HS-27A (cell line): Measurements from ENCODE around the gene POLL.

ENCODE experiments used
- DNase-seq: peaks from one replicate; pipeline ENCODE4 v3.0.0-alpha.2; 2012; ENCODE audit warnings: low read depth, missing footprints

Gene POLL

GRCh38 chr10:101560298-101561067, 27.6 kb downstream of the POLL start:
- no peak for DNase-seq

GRCh38 chr10:101559596-101560297, 28.3 kb downstream of the POLL start:
- DNase-seq, result no peak

GRCh38 chr10:101558671-101559595, 29.1 kb downstream of the POLL start:
- DNase-seq, result no peak

- DNase-seq, result no peak
Observed at GRCh38 chr10:101558204-101558603, 29.9 kb downstream of the POLL start.

- no peak for DNase-seq
Observed at GRCh38 chr10:101557541-101557940, 30.5 kb downstream of the POLL start.

- no peak for DNase-seq
Observed at GRCh38 chr10:101552442-101552841, 35.6 kb downstream of the POLL start.

- DNase-seq, result no peak
Observed at GRCh38 chr10:101550965-101551364, 37.1 kb downstream of the POLL start.

GRCh38 chr10:101545898-101546297, 42.2 kb downstream of the POLL start:
- DNase-seq, result no peak

GRCh38 chr10:101538446-101538845, 49.6 kb downstream of the POLL start:
- no peak for DNase-seq

- no peak for DNase-seq
Observed at GRCh38 chr10:101536800-101537199, 51.3 kb downstream of the POLL start.

- DNase-seq, result no peak
Observed at GRCh38 chr10:101535949-101536348, 52.1 kb downstream of the POLL start.

- DNase-seq, result no peak
Observed at GRCh38 chr10:101529725-101530553, 58.1 kb downstream of the POLL start.

- no peak for DNase-seq
Observed at GRCh38 chr10:101529207-101529606, 58.9 kb downstream of the POLL start.
